Heart left ventricle (tissue), 11 donors: Measurements from ENCODE around the gene PLD2. TPM values are rescaled to one million over a fixed set of nuclear protein-coding genes. Genes with fewer than 3 reads are reported as not detected.

Experiments used
- polyA plus RNA-seq, 2 donors: library from polyadenylated mRNA; stranded (reverse); fragments of 200-250 nt; gene quantifications; one replicate each; pipeline ENCODE4 v1.2.3, GENCODE V29; 2013
- total RNA-seq, 9 donors: library from RNA; depleted of rRNA in 2 of 9; stranded (reverse); fragments of >200 nt in 2 of 9; fragmentation: NEBNext Ultra II Directional in 3 of 9; extraction: Animal tissue kit (Norgen Biotek cat#: 25700) in 3 of 9; gene quantifications; one replicate each; pipeline versions ENCODE4 v1.1.0 to v1.2.4, GENCODE V29; 2016 to 2023
- donor health status: ischemic (EF 13 %, LVEDD 7.1; RV severe dilation, severe dysfunction).
- donor health status: healthy with polysubstance abuse.
- donor health status: DM: no; HTN: yes; CAD: no.
- donor health status: DM: no; HTN: no; CAD: no.
- donor health status: ischemic (EF 25% LVEDD 5.7; RV mildly dilated, moderate dysfunction).
- donor health status: healthy.
- donor health status: DM: yes; HTN: yes; CAD: no.
- donor health status: PGD.
- donor health status: nonischemic (EF 23%, LVEDD 6.1; RV moderate dilation, normal function).

Gene PLD2
- total and polyA plus RNA-seq, 11 donors = 5.3 to 17.9 (median 8.5) TPM

Other genes with a start within 250 kb of the PLD2 start
- not detected for gene GGT6, start 246.6 kb upstream of the PLD2 start, total RNA-seq
- gene GGT6, start 246.6 kb upstream of the PLD2 start, polyA plus RNA-seq = not detected
- 10 to 100 TPM; 10.1 to 47.5 (median 18.5) TPM for gene SMTNL2, start 222.6 kb upstream of the PLD2 start, total RNA-seq
- 1 to 10 TPM; 2.1 to 8.2 TPM for gene SMTNL2, start 222.6 kb upstream of the PLD2 start, polyA plus RNA-seq
- 10 to 100 TPM in 1 of 9 donors, under 1 TPM in 5, not detected in 3; 0.23 to 62.4 (median 0.38) TPM for gene ALOX15, start 165.5 kb upstream of the PLD2 start, total RNA-seq
- not detected for gene ALOX15, start 165.5 kb upstream of the PLD2 start, polyA plus RNA-seq
- 10 to 100 TPM; 19.0 to 42.6 (median 34.5) TPM for gene PELP1, start 103.0 kb upstream of the PLD2 start, total RNA-seq
- 10 to 100 TPM; 20.4 to 28.0 TPM for gene PELP1, start 103.0 kb upstream of the PLD2 start, polyA plus RNA-seq
- gene ARRB2, start 96.5 kb upstream of the PLD2 start, total RNA-seq = 10 to 100 TPM; 10.9 to 87.6 (median 23.0) TPM
- 10 to 100 TPM; 17.1 to 24.8 TPM for gene ARRB2, start 96.5 kb upstream of the PLD2 start, polyA plus RNA-seq
- gene MED11, start 75.7 kb upstream of the PLD2 start, total RNA-seq = 10 to 100 TPM; 11.5 to 30.3 (median 18.8) TPM
- gene MED11, start 75.7 kb upstream of the PLD2 start, polyA plus RNA-seq = 10 to 100 TPM; 23.3 to 49.6 TPM
- 1 to 10 TPM in 2 of 9 donors, under 1 TPM in 4, not detected in 3; 0.27 to 2.9 (median 0.44) TPM for gene ZMYND15, start 67.3 kb upstream of the PLD2 start, total RNA-seq
- gene ZMYND15, start 67.3 kb upstream of the PLD2 start, polyA plus RNA-seq = under 1 TPM; 0.14 to 0.30 TPM
- 10 to 100 TPM in 2 of 9 donors, 1 to 10 TPM in 7; 1.6 to 42.5 (median 4.5) TPM for gene CXCL16, start 67.2 kb upstream of the PLD2 start, total RNA-seq
- gene CXCL16, start 67.2 kb upstream of the PLD2 start, polyA plus RNA-seq = 1 to 10 TPM; 1.3 to 3.7 TPM
- not detected for gene TM4SF5, start 35.3 kb upstream of the PLD2 start, total RNA-seq
- not detected for gene TM4SF5, start 35.3 kb upstream of the PLD2 start, polyA plus RNA-seq
- 1 to 10 TPM in 4 of 9 donors, under 1 TPM in 2, not detected in 3; 0.48 to 1.9 (median 1.1) TPM for gene VMO1, start 20.8 kb upstream of the PLD2 start, total RNA-seq
- 1 to 10 TPM in 1 of 2 donors, not detected in 1; 1.4 TPM for gene VMO1, start 20.8 kb upstream of the PLD2 start, polyA plus RNA-seq
- gene GLTPD2, start 18.2 kb upstream of the PLD2 start, total RNA-seq = not detected
- gene GLTPD2, start 18.2 kb upstream of the PLD2 start, polyA plus RNA-seq = not detected
- gene PSMB6, start 11.0 kb upstream of the PLD2 start, total RNA-seq = 100 to 1,000 TPM; 143 to 320 (median 182) TPM
- gene PSMB6, start 11.0 kb upstream of the PLD2 start, polyA plus RNA-seq = 100 to 1,000 TPM; 263 to 320 TPM
- 10 to 100 TPM; 23.1 to 55.8 (median 36.0) TPM for gene MINK1, start 26.2 kb downstream of the PLD2 start, total RNA-seq
- gene MINK1, start 26.2 kb downstream of the PLD2 start, polyA plus RNA-seq = 10 to 100 TPM; 24.8 to 28.4 TPM
- gene C17orf107, start 92.4 kb downstream of the PLD2 start, total RNA-seq = 1 to 10 TPM in 1 of 9 donors, under 1 TPM in 8; 0.07 to 1.3 (median 0.43) TPM
- under 1 TPM; 0.46 to 0.69 TPM for gene C17orf107, start 92.4 kb downstream of the PLD2 start, polyA plus RNA-seq
- gene CHRNE, start 95.9 kb downstream of the PLD2 start, total RNA-seq = 1 to 10 TPM in 2 of 9 donors, under 1 TPM in 7; 0.23 to 1.4 (median 0.48) TPM
- gene CHRNE, start 95.9 kb downstream of the PLD2 start, polyA plus RNA-seq = under 1 TPM; 0.27 to 0.71 TPM
- gene GP1BA, start 125.1 kb downstream of the PLD2 start, total RNA-seq = under 1 TPM in 3 of 9 donors, not detected in 6; 0.20 to 0.35 (median 0.25) TPM
- gene GP1BA, start 125.1 kb downstream of the PLD2 start, polyA plus RNA-seq = under 1 TPM; 0.06 to 0.19 TPM
- gene SLC25A11, start 132.9 kb downstream of the PLD2 start, total RNA-seq = 100 to 1,000 TPM; 146 to 282 (median 204) TPM
- 100 to 1,000 TPM; 136 to 168 TPM for gene SLC25A11, start 132.9 kb downstream of the PLD2 start, polyA plus RNA-seq
- gene RNF167, start 133.1 kb downstream of the PLD2 start, total RNA-seq = 100 to 1,000 TPM in 1 of 9 donors, 10 to 100 TPM in 8; 50.7 to 111 (median 79.6) TPM
- 100 to 1,000 TPM; 134 to 152 TPM for gene RNF167, start 133.1 kb downstream of the PLD2 start, polyA plus RNA-seq
- gene PFN1, start 141.4 kb downstream of the PLD2 start, total RNA-seq = 100 to 1,000 TPM; 145 to 608 (median 234) TPM
- 100 to 1,000 TPM; 177 to 982 TPM for gene PFN1, start 141.4 kb downstream of the PLD2 start, polyA plus RNA-seq
- 1,000 to 10,000 TPM in 2 of 9 donors, 100 to 1,000 TPM in 7; 383 to 1,354 (median 668) TPM for gene ENO3, start 144.0 kb downstream of the PLD2 start, total RNA-seq
- gene ENO3, start 144.0 kb downstream of the PLD2 start, polyA plus RNA-seq = 1,000 to 10,000 TPM in 1 of 2 donors, 100 to 1,000 TPM in 1; 253 to 1,459 TPM
- gene SPAG7, start 160.7 kb downstream of the PLD2 start, total RNA-seq = 100 to 1,000 TPM in 6 of 9 donors, 10 to 100 TPM in 3; 88.7 to 149 (median 125) TPM
- gene SPAG7, start 160.7 kb downstream of the PLD2 start, polyA plus RNA-seq = 100 to 1,000 TPM; 118 to 192 TPM
- gene CAMTA2, start 180.5 kb downstream of the PLD2 start, total RNA-seq = 100 to 1,000 TPM in 1 of 9 donors, 10 to 100 TPM in 8; 25.2 to 108 (median 32.4) TPM
- gene CAMTA2, start 180.5 kb downstream of the PLD2 start, polyA plus RNA-seq = 10 to 100 TPM; 41.7 to 59.4 TPM
- 1 to 10 TPM in 8 of 9 donors, under 1 TPM in 1; 0.75 to 4.0 (median 2.7) TPM for gene INCA1, start 190.4 kb downstream of the PLD2 start, total RNA-seq
- gene INCA1, start 190.4 kb downstream of the PLD2 start, polyA plus RNA-seq = 1 to 10 TPM in 1 of 2 donors, under 1 TPM in 1; 0.64 to 5.1 TPM
- gene KIF1C, start 190.8 kb downstream of the PLD2 start, total RNA-seq = 100 to 1,000 TPM; 335 to 868 (median 539) TPM
- 100 to 1,000 TPM; 210 to 384 TPM for gene KIF1C, start 190.8 kb downstream of the PLD2 start, polyA plus RNA-seq
- under 1 TPM in 1 of 9 donors, not detected in 8; 0.12 TPM for gene SLC52A1, start 228.3 kb downstream of the PLD2 start, total RNA-seq
- not detected for gene SLC52A1, start 228.3 kb downstream of the PLD2 start, polyA plus RNA-seq